ENCODE measurements around the gene ACOX1. TPM values are rescaled to one million over a fixed set of nuclear protein-coding genes. Genes with fewer than 3 reads are reported as not detected.

Gene ACOX1
- total and polyA plus RNA-seq, 4 donors = 33.3 to 293 (median 63.4) TPM

- Histone ChIP-seq H3K27ac (ENCODE audit: low read depth in 1 of 2, low read length in 2 of 2) (no peak overlapping the region), H3K9ac (ENCODE audit: low read depth in 1 of 2, low read length in 2 of 2) (no peak overlapping the region), H3K9me3 (ENCODE audit: control insufficient read depth in 4 of 4, low read length in 3 of 4) (no peaks in the 10 kb centered on the region), H3K36me3 (ENCODE audit: control insufficient read depth in 4 of 4, insufficient read depth in 3 of 4, low read depth in 1 of 4, low read length in 3 of 4) (no peaks in the 10 kb centered on the region), H3K4me3 (ENCODE audit: low read depth in 1 of 3, low read length in 3 of 3) (no peak overlapping the region), H3K27me3 (ENCODE audit: control insufficient read depth in 4 of 4, insufficient read depth in 4 of 4, low read length in 3 of 4) (no peaks in the 10 kb centered on the region), H3K4me1 (ENCODE audit: control insufficient read depth in 4 of 4, insufficient read depth in 4 of 4, low read length in 3 of 4) (peaks cover 0 to 6% (median 2%) of the 10 kb centered on the region in 4 donors)
- DNase-seq (ENCODE audit: low spot score) = no peak
- WGBS = 92% methylated on average over 21 of the region's 21 CpGs
- TF ChIP-seq YY1 (IDR thresholded peaks at IDR 0.05) (no peak), FOXA1 (IDR thresholded peaks at IDR 0.05) (no peak), RXRA (IDR thresholded peaks at IDR 0.05) (no peak), ATF3 (IDR thresholded peaks at IDR 0.05) (no peak), GABPA (IDR thresholded peaks at IDR 0.05 in 1 of 2, conservative IDR thresholded peaks at IDR 0.05 in 1 of 2) (no peak), CTCF (IDR thresholded peaks at IDR 0.05; ENCODE audit: low read depth, low read length, missing input control) (no peak), EGR1 (IDR thresholded peaks at IDR 0.05; ENCODE audit: low read depth in 2 of 2) (no peak), HNF4G (IDR thresholded peaks at IDR 0.05) (no peak), MAX (IDR thresholded peaks at IDR 0.05) (no peak), SP1 (IDR thresholded peaks at IDR 0.05) (no peak), NR2F2 (IDR thresholded peaks at IDR 0.05) (no peak), HNF4A (conservative IDR thresholded peaks at IDR 0.05) (no peak), JUND (IDR thresholded peaks at IDR 0.05) (no peak), TAF1 (conservative IDR thresholded peaks at IDR 0.05) (no peak)
These were observed 38.7 kb upstream of the ACOX1 start for GRCh38 chr17:76017481-76018339.

- Histone ChIP-seq H3K9me3 (ENCODE audit: control insufficient read depth in 4 of 4, low read length in 3 of 4) (no peaks in the 10 kb centered on the region), H3K4me1 (ENCODE audit: control insufficient read depth in 4 of 4, insufficient read depth in 4 of 4, low read length in 3 of 4) (peaks cover 0 to 6% (median 2%) of the 10 kb centered on the region in 4 donors), H3K9ac (ENCODE audit: low read depth in 1 of 2, low read length in 2 of 2) (no peak overlapping the region), H3K27me3 (ENCODE audit: control insufficient read depth in 4 of 4, insufficient read depth in 4 of 4, low read length in 3 of 4) (no peaks in the 10 kb centered on the region), H3K27ac (ENCODE audit: low read depth in 1 of 2, low read length in 2 of 2) (no peak overlapping the region), H3K36me3 (ENCODE audit: control insufficient read depth in 4 of 4, insufficient read depth in 3 of 4, low read depth in 1 of 4, low read length in 3 of 4) (no peaks in the 10 kb centered on the region), H3K4me3 (ENCODE audit: low read depth in 1 of 3, low read length in 3 of 3) (no peak overlapping the region)
- 82% methylated on average over 26 of the region's 26 CpGs for WGBS
- TF ChIP-seq REST (IDR thresholded peaks at IDR 0.05) (no peak), TAF1 (conservative IDR thresholded peaks at IDR 0.05) (no peak), FOXA1 (IDR thresholded peaks at IDR 0.05) (no peak), RAD21 (IDR thresholded peaks at IDR 0.05) (no peak), EGR1 (IDR thresholded peaks at IDR 0.05; ENCODE audit: low read depth in 2 of 2) (no peak), HNF4A (conservative IDR thresholded peaks at IDR 0.05) (no peak), ZBTB33 (IDR thresholded peaks at IDR 0.05) (no peak), NR2F2 (IDR thresholded peaks at IDR 0.05) (no peak), HNF4G (IDR thresholded peaks at IDR 0.05) (no peak), GABPA (IDR thresholded peaks at IDR 0.05 in 1 of 2, conservative IDR thresholded peaks at IDR 0.05 in 1 of 2) (no peak), SP1 (IDR thresholded peaks at IDR 0.05) (no peak), ATF3 (IDR thresholded peaks at IDR 0.05) (no peak), CTCF (IDR thresholded peaks at IDR 0.05; ENCODE audit: low read depth, low read length, missing input control) (no peak), RXRA (IDR thresholded peaks at IDR 0.05) (no peak), MAX (IDR thresholded peaks at IDR 0.05) (no peak), JUND (IDR thresholded peaks at IDR 0.05) (no peak)
- DNase-seq (ENCODE audit: low spot score) = no peak
These were observed 35.9 kb upstream of the ACOX1 start for GRCh38 chr17:76014925-76015261.
